Erythroblast (primary cell): ENCODE results near the gene RPUSD1.

Source experiments
- GATA1 ChIP-seq: IDR thresholded peaks from 2 replicates; pipeline ENCODE4 v1.6.1; 2011; ENCODE audit warnings: low read depth, mild to moderate bottlenecking, control low read depth, low read length, moderate library complexity
- POLR2A ChIP-seq: IDR thresholded peaks from 2 replicates; pipeline ENCODE4 v1.6.1; 2011; ENCODE audit warnings: mild to moderate bottlenecking, low read length

- TF ChIP-seq POLR2A (no peak), GATA1 (no peak)
Observed at GRCh38 chr16:782258-782657, 5.9 kb downstream of the RPUSD1 start.
